HepG2 (cell line): ENCODE data around the gene FHL1. TPM values are rescaled to one million over a fixed set of nuclear protein-coding genes. Genes with fewer than 3 reads are reported as not detected.

Source experiments
- ATF1 ChIP-seq: IDR thresholded peaks from 2 replicates; pipeline ENCODE4 v1.6.1; 2016; ENCODE audit warnings: mild to moderate bottlenecking, control low read depth
- E2F5 ChIP-seq: sonication (generic); formaldehyde crosslinking; conservative IDR thresholded peaks from 2 replicates; pipeline ENCODE4 v1.4.0; 2020; ENCODE audit warnings: missing genetic modification reagents
- FOSL2 ChIP-seq: sonication (generic); formaldehyde crosslinking; IDR thresholded peaks from 2 replicates; pipeline ENCODE4 v1.4.0; 2020; ENCODE audit warnings: missing genetic modification reagents
- NR1H2 ChIP-seq: sonication (generic); formaldehyde crosslinking; IDR thresholded peaks from 2 replicates; pipeline ENCODE4 v1.8.1; 2022; ENCODE audit warnings: low read depth, missing genetic modification reagents, borderline replicate concordance
- RORA ChIP-seq: sonication (generic); formaldehyde crosslinking; IDR thresholded peaks from 2 replicates; pipeline ENCODE4 v1.5.0; 2020; ENCODE audit warnings: mild to moderate bottlenecking, missing genetic modification reagents, moderate library complexity
- ZNF138 ChIP-seq: sonication (generic); formaldehyde crosslinking; IDR thresholded peaks from 2 replicates; pipeline ENCODE4 v1.5.0; 2020; ENCODE audit warnings: mild to moderate bottlenecking, low read depth, missing genetic modification reagents
- ZNF253 ChIP-seq: sonication (generic); formaldehyde crosslinking; IDR thresholded peaks from 2 replicates; pipeline ENCODE4 v1.8.0; 2022; ENCODE audit warnings: mild to moderate bottlenecking, missing genetic modification reagents, borderline replicate concordance
- ZNF333 ChIP-seq: sonication (generic); formaldehyde crosslinking; IDR thresholded peaks from 2 replicates; pipeline ENCODE4 v1.4.0; 2020; ENCODE audit warnings: mild to moderate bottlenecking, missing genetic modification reagents, borderline replicate concordance
- ZSCAN30 ChIP-seq: sonication (generic); formaldehyde crosslinking; IDR thresholded peaks from 2 replicates; pipeline ENCODE4 v1.5.0; 2020; ENCODE audit warnings: mild to moderate bottlenecking, missing genetic modification reagents
- polyA plus RNA-seq, 8 experiments: library from polyadenylated mRNA; depleted of rRNA in 3 of 8; stranded (reverse) in 7 of 8; unstranded in 1 of 8; fragments of >200 nt; fragmentation: Illumina TruSeq in 4 of 8; extraction: Trizol in 4 of 8; gene quantifications; 2 replicates each; pipeline versions ENCODE4 v1.2.1 to v1.2.3, GENCODE V29; 2011 to 2016; ENCODE audit warnings: low read depth in 4 of 8, missing spikeins in 1 of 8, mixed read lengths in 1 of 8; ENCODE audit not compliant: insufficient read depth in 1 of 8
- total RNA-seq, 5 experiments: library from RNA; depleted of rRNA; stranded (reverse); fragments of >200 nt; fragmentation: Illumina TruSeq; extraction: Trizol; gene quantifications; 2 replicates each; pipeline ENCODE4 v1.2.3, GENCODE V29; 2016; ENCODE audit warnings: low read depth in 1 of 5
- TF ChIP-seq, protein P1 (sequence below): sonication (generic); formaldehyde crosslinking; IDR thresholded peaks from 2 replicates; pipeline ENCODE4 v1.4.0; 2020; ENCODE audit warnings: missing genetic modification reagents
- TF ChIP-seq, protein P2 (sequence below): sonication (generic); formaldehyde crosslinking; IDR thresholded peaks from 2 replicates; pipeline ENCODE4 v1.4.0; 2020; ENCODE audit warnings: missing genetic modification reagents

The FHL1 gene
- total and polyA plus RNA-seq, 2 of the 13 experiments (the other 11 are each of a cell fraction or from before 2014, with no cell fraction given): 0.33 TPM; not detected in 1

GRCh38 chrX:136138939-136139338 is 8.4 kb upstream of the FHL1 start (continued):
- TF ChIP-seq E2F5 (CRISPR knock-in tag) (no peak), ZNF138 (CRISPR knock-in tag) (no peak), ZSCAN30 (CRISPR knock-in tag) (no peak), ZNF253 (CRISPR knock-in tag) (no peak), FOSL2 (CRISPR knock-in tag) (no peak), RORA (CRISPR knock-in tag) (no peak), NR1H2 (CRISPR knock-in tag) (no peak), ATF1 (no peak), ZNF333 (no peak)
- TF ChIP-seq, protein P1, sequence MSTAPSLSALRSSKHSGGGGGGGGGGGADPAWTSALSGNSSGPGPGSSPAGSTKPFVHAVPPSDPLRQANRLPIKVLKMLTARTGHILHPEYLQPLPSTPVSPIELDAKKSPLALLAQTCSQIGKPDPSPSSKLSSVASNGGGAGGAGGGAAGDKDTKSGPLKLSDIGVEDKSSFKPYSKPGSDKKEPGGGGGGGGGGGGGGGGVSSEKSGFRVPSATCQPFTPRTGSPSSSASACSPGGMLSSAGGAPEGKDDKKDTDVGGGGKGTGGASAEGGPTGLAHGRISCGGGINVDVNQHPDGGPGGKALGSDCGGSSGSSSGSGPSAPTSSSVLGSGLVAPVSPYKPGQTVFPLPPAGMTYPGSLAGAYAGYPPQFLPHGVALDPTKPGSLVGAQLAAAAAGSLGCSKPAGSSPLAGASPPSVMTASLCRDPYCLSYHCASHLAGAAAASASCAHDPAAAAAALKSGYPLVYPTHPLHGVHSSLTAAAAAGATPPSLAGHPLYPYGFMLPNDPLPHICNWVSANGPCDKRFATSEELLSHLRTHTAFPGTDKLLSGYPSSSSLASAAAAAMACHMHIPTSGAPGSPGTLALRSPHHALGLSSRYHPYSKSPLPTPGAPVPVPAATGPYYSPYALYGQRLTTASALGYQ (CRISPR knock-in tag): no peak
- TF ChIP-seq, protein P2, sequence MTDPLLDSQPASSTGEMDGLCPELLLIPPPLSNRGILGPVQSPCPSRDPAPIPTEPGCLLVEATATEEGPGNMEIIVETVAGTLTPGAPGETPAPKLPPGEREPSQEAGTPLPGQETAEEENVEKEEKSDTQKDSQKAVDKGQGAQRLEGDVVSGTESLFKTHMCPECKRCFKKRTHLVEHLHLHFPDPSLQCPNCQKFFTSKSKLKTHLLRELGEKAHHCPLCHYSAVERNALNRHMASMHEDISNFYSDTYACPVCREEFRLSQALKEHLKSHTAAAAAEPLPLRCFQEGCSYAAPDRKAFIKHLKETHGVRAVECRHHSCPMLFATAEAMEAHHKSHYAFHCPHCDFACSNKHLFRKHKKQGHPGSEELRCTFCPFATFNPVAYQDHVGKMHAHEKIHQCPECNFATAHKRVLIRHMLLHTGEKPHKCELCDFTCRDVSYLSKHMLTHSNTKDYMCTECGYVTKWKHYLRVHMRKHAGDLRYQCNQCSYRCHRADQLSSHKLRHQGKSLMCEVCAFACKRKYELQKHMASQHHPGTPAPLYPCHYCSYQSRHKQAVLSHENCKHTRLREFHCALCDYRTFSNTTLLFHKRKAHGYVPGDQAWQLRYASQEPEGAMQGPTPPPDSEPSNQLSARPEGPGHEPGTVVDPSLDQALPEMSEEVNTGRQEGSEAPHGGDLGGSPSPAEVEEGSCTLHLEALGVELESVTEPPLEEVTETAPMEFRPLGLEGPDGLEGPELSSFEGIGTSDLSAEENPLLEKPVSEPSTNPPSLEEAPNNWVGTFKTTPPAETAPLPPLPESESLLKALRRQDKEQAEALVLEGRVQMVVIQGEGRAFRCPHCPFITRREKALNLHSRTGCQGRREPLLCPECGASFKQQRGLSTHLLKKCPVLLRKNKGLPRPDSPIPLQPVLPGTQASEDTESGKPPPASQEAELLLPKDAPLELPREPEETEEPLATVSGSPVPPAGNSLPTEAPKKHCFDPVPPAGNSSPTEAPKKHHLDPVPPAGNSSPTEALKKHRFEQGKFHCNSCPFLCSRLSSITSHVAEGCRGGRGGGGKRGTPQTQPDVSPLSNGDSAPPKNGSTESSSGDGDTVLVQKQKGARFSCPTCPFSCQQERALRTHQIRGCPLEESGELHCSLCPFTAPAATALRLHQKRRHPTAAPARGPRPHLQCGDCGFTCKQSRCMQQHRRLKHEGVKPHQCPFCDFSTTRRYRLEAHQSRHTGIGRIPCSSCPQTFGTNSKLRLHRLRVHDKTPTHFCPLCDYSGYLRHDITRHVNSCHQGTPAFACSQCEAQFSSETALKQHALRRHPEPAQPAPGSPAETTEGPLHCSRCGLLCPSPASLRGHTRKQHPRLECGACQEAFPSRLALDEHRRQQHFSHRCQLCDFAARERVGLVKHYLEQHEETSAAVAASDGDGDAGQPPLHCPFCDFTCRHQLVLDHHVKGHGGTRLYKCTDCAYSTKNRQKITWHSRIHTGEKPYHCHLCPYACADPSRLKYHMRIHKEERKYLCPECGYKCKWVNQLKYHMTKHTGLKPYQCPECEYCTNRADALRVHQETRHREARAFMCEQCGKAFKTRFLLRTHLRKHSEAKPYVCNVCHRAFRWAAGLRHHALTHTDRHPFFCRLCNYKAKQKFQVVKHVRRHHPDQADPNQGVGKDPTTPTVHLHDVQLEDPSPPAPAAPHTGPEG (CRISPR knock-in tag): no peak
